OCI-LY1 (cell line): ENCODE measurements around the gene TACO1.

Experiments used
- H2AFZ ChIP-seq: fragments of 200-600 bp; sonication (generic), shearing (Covaris generic); 2 replicates; pipeline ENCODE4 v1.6.0; 2014; ENCODE audit warnings: antibody characterized with exemption, mild to moderate bottlenecking, low read length
- H3F3A ChIP-seq: fragments of 200-600 bp; sonication (generic), shearing (Covaris generic); 2 replicates; pipeline ENCODE4 v1.6.0; 2014; ENCODE audit warnings: mild to moderate bottlenecking, antibody characterized with exemption, low read length, moderate library complexity; ENCODE audit not compliant: insufficient read depth
- H3K27ac ChIP-seq: fragments of 200-600 bp; sonication (generic); 2 replicates; pipeline ENCODE4 v1.5.1; 2014; ENCODE audit warnings: low read length, mixed run types, mild to moderate bottlenecking, low read depth; ENCODE audit not compliant: poor library complexity, severe bottlenecking
- H3K27me3 ChIP-seq: fragments of 200-600 bp; sonication (generic); 2 replicates; pipeline ENCODE4 v1.6.0; 2014; ENCODE audit warnings: antibody characterized with exemption, mild to moderate bottlenecking, low read length, moderate library complexity; ENCODE audit not compliant: insufficient read depth
- H3K36me3 ChIP-seq: fragments of 200-600 bp; sonication (generic); 2 replicates; pipeline ENCODE4 v1.6.1; 2014; ENCODE audit warnings: mild to moderate bottlenecking, antibody characterized with exemption, low read length, moderate library complexity, mixed read lengths; ENCODE audit not compliant: insufficient read depth
- H3K4me1 ChIP-seq: fragments of 200-600 bp; sonication (generic); 2 replicates; pipeline ENCODE4 v1.5.1; 2014; ENCODE audit warnings: mild to moderate bottlenecking, low read length, moderate library complexity; ENCODE audit not compliant: insufficient read depth, severe bottlenecking
- H3K4me2 ChIP-seq: fragments of 200-600 bp; sonication (generic), shearing (Covaris generic); 2 replicates; pipeline ENCODE4 v1.6.1; 2014; ENCODE audit warnings: low read length
- H3K4me3 ChIP-seq: fragments of 200-600 bp; sonication (generic); 2 replicates; pipeline ENCODE4 v1.5.1; 2014; ENCODE audit warnings: low read length, low read depth, mild to moderate bottlenecking, mixed read lengths; ENCODE audit not compliant: poor library complexity, severe bottlenecking
- H3K79me2 ChIP-seq: fragments of 200-600 bp; shearing (Covaris generic); 2 replicates; pipeline ENCODE4 v1.6.1; 2016; ENCODE audit warnings: mixed run types, low read length, mixed read lengths; ENCODE audit not compliant: insufficient read depth
- H3K9ac ChIP-seq: fragments of 200-600 bp; sonication (generic), shearing (Covaris generic); 2 replicates; pipeline ENCODE4 v1.6.1; 2014; ENCODE audit warnings: mild to moderate bottlenecking, low read length, mixed read lengths
- H3K9me2 ChIP-seq: fragments of 200-600 bp; sonication (generic), shearing (Covaris generic); 2 replicates; pipeline ENCODE4 v1.6.1; 2014; ENCODE audit warnings: low read depth, mild to moderate bottlenecking, low read length, mixed read lengths
- H3K9me3 ChIP-seq: fragments of 200-600 bp; shearing (Covaris generic); 2 replicates; pipeline ENCODE4 v1.6.1; 2014; ENCODE audit warnings: low read length, mixed read lengths
- H4K20me1 ChIP-seq: fragments of 200-600 bp; sonication (generic), shearing (Covaris generic); 2 replicates; pipeline ENCODE4 v1.6.0; 2016; ENCODE audit warnings: mild to moderate bottlenecking, low read length; ENCODE audit not compliant: insufficient read depth
- CTCF ChIP-seq: fragments of 200-600 bp; sonication (generic), shearing (Covaris generic); IDR thresholded peaks from 2 replicates; pipeline ENCODE4 v1.5.1; 2017; ENCODE audit warnings: mild to moderate bottlenecking, antibody characterized with exemption, low read length, moderate library complexity, mixed read lengths
- EZH2 ChIP-seq: fragments of 200-600 bp; sonication (generic), shearing (Covaris generic); IDR thresholded peaks from 2 replicates; pipeline ENCODE4 v1.8.0; 2017; ENCODE audit warnings: borderline replicate concordance, mixed run types, mild to moderate bottlenecking, antibody characterized with exemption, low read length, moderate library complexity, mixed read lengths

TACO1 gene

GRCh38 chr17:63629627-63630026 is 28.9 kb downstream of the TACO1 start:
- Histone ChIP-seq H3K27me3 (no peaks in the 10 kb centered on the region), H4K20me1 (no peaks in the 10 kb centered on the region), H3K36me3 (peaks cover 7% of the 10 kb centered on the region; the same call in 1 of the 2 replicates), H3F3A (no peaks in the 10 kb centered on the region), H3K79me2 (no peaks in the 10 kb centered on the region), H3K9me2 (no peaks in the 10 kb centered on the region), H2AFZ (no peak overlapping the region), H3K9me3 (no peaks in the 10 kb centered on the region), H3K4me2 (no peak overlapping the region), H3K9ac (no peak overlapping the region), H3K4me3 (no peak overlapping the region), H3K4me1 (no peaks in the 10 kb centered on the region), H3K27ac (no peak overlapping the region)
- TF ChIP-seq EZH2 = no peak
- no peak for TF ChIP-seq CTCF

GRCh38 chr17:63631062-63631461 is 30.4 kb downstream of the TACO1 start:
- H3F3A ChIP-seq = no peaks in the 10 kb centered on the region
- no peaks in the 10 kb centered on the region for H3K79me2 ChIP-seq
- no peaks in the 10 kb centered on the region for H3K9me2 ChIP-seq
- H3K9ac ChIP-seq = no peak overlapping the region
- H3K4me3 ChIP-seq = no peak overlapping the region
- TF ChIP-seq EZH2 (no peak), CTCF (no peak)
- no peaks in the 10 kb centered on the region for H3K9me3 ChIP-seq
- no peaks in the 10 kb centered on the region for H4K20me1 ChIP-seq
- no peak overlapping the region for H3K27ac ChIP-seq
- H3K4me1 ChIP-seq = no peaks in the 10 kb centered on the region
- peaks cover 14% of the 10 kb centered on the region; the same call in 1 of the 2 replicates for H3K36me3 ChIP-seq
- H3K27me3 ChIP-seq = no peaks in the 10 kb centered on the region
- H2AFZ ChIP-seq = no peak overlapping the region
- H3K4me2 ChIP-seq = no peak overlapping the region

- no peaks in the 10 kb centered on the region for H3K79me2 ChIP-seq
- TF ChIP-seq CTCF (no peak), EZH2 (no peak)
- no peak overlapping the region for H2AFZ ChIP-seq
- H3K9me2 ChIP-seq = no peaks in the 10 kb centered on the region
- H3K4me2 ChIP-seq = no peak overlapping the region
- no peaks in the 10 kb centered on the region for H3K4me1 ChIP-seq
- no peaks in the 10 kb centered on the region for H3K27me3 ChIP-seq
- no peak overlapping the region for H3K27ac ChIP-seq
- no peaks in the 10 kb centered on the region for H3F3A ChIP-seq
- no peak overlapping the region for H3K9ac ChIP-seq
- H3K4me3 ChIP-seq = no peak overlapping the region
- peaks cover 19% of the 10 kb centered on the region; the same call in 1 of the 2 replicates for H3K36me3 ChIP-seq
- no peaks in the 10 kb centered on the region for H4K20me1 ChIP-seq
- no peaks in the 10 kb centered on the region for H3K9me3 ChIP-seq
These were observed 30.9 kb downstream of the TACO1 start for GRCh38 chr17:63631626-63632025.
